Hippocampal formation (tissue), 2 donors: ENCODE results near the gene GPD2.
"Not testable (repeated sequence)": the region's sequence is repeated elsewhere in the genome, so short reads cannot be mapped to it uniquely, and the experiment has no call there.

Source experiments
- DNase-seq, 2 donors: peaks; one replicate each; lab custom pipeline; 2025; lab: John Stamatoyannopoulos, UW

The GPD2 gene

GRCh38 chr2:156590085-156590739, 154.0 kb downstream of the GPD2 start:
- no peak for DNase-seq

- DNase-seq, result no peak
These were observed 156.8 kb downstream of the GPD2 start for GRCh38 chr2:156592809-156593593.

GRCh38 chr2:156593594-156593921, 157.4 kb downstream of the GPD2 start:
- DNase-seq, result no peak

GRCh38 chr2:156598563-156598962, 162.4 kb downstream of the GPD2 start:
- DNase-seq, result no peak

- no peak for DNase-seq
These were observed 164.0 kb downstream of the GPD2 start for GRCh38 chr2:156600196-156600595.

GRCh38 chr2:156601855-156602551, 165.8 kb downstream of the GPD2 start:
- DNase-seq, result peak in 1 of 2 donors; percentile 52

- no peak for DNase-seq
These were observed 166.4 kb downstream of the GPD2 start for GRCh38 chr2:156602552-156602933.

GRCh38 chr2:156615836-156616322, 179.7 kb downstream of the GPD2 start:
- DNase-seq, result no peak

GRCh38 chr2:156618071-156618470, 181.9 kb downstream of the GPD2 start:
- DNase-seq, result not testable (repeated sequence)

GRCh38 chr2:156619021-156619539, 182.9 kb downstream of the GPD2 start:
- DNase-seq, result no peak

- no peak for DNase-seq
These were observed 186.3 kb downstream of the GPD2 start for GRCh38 chr2:156622491-156622890.

GRCh38 chr2:156625360-156626170, 189.4 kb downstream of the GPD2 start:
- no peak for DNase-seq

GRCh38 chr2:156626931-156627330, 190.8 kb downstream of the GPD2 start:
- no peak for DNase-seq

GRCh38 chr2:156630579-156631337, 194.6 kb downstream of the GPD2 start:
- DNase-seq, result no peak

- no peak for DNase-seq
These were observed 199.5 kb downstream of the GPD2 start for GRCh38 chr2:156635646-156636045.
